A549 (cell line): ENCODE data around the gene TDRD1. TPM values are rescaled to one million over a fixed set of nuclear protein-coding genes. Genes with fewer than 3 reads are reported as not detected.

Source experiments
- ATAC-seq, 2 experiments: fragments of 200-7000 bp in 1 of 2; fragments of >200 bp in 1 of 2; cut with Nextera tagmentation in 1 of 2; cut with Tn5 transposase in 1 of 2; 3 replicates each; pipeline versions ENCODE4 v1.8.0 to v1.9.1; 2018 to 2020; ENCODE audit warnings: mild to moderate bottlenecking in 1 of 2, moderate library complexity in 1 of 2
- CTCF ChIA-PET: fragments of 300-600 bp; sonication (Branson Sonifier 250); formaldehyde crosslinking; extraction: SDS; loops from one replicate; lab custom pipeline; 2021; ENCODE audit warnings: antibody characterized with exemption, inconsistent platforms; lab: Yijun Ruan, JAX
- POLR2A ChIA-PET: fragments of 350-600 bp; formaldehyde crosslinking; extraction: SDS; loops from one replicate; lab custom pipeline; 2021; ENCODE audit warnings: antibody characterized with exemption, inconsistent platforms; lab: Yijun Ruan, JAX
- DNase-seq, 2 experiments: peaks; one replicate each; pipeline versions ENCODE4 v3.0.0 to v3.0.0-alpha.2; 2011 to 2016; ENCODE audit warnings: low read depth in 1 of 2, low spot score in 1 of 2
- FAIRE-seq: peaks from 2 replicates; lab custom pipeline; 2011; peaks lifted over from hg19 to GRCh38; lab: Jason Lieb, UNC
- H3K27ac ChIP-seq, 2 experiments: fragments of >200 bp; sonication (Bioruptor Twin); formaldehyde crosslinking; 3 replicates each; pipeline ENCODE4 v1.5.1; 2016 to 2017
- H3K4me1 ChIP-seq: fragments of >200 bp; sonication (Bioruptor Twin); formaldehyde crosslinking; 3 replicates; pipeline ENCODE4 v1.6.1; 2016
- H3K4me2 ChIP-seq: fragments of >200 bp; sonication (Bioruptor Twin); formaldehyde crosslinking; 3 replicates; pipeline ENCODE4 v1.6.1; 2016
- H3K4me3 ChIP-seq: fragments of >200 bp; sonication (Bioruptor Twin); formaldehyde crosslinking; 3 replicates; pipeline ENCODE4 v1.5.1; 2016
- H3K9me3 ChIP-seq: fragments of >200 bp; sonication (Bioruptor Twin); formaldehyde crosslinking; 3 replicates; pipeline ENCODE4 v1.6.1; 2016
- ATOH8 ChIP-seq: fragments of 250-450 bp; sonication (Bioruptor Pico); IDR thresholded peaks from 2 replicates; pipeline ENCODE4 v1.5.0; 2020; ENCODE audit warnings: low read depth, mild to moderate bottlenecking, moderate library complexity
- BCL3 ChIP-seq: fragments of >200 bp; sonication (Bioruptor Twin); formaldehyde crosslinking; IDR thresholded peaks from 3 replicates; pipeline ENCODE4 v1.6.1; 2016
- CBX2 ChIP-seq: fragments of 200-600 bp; sonication (generic); IDR thresholded peaks from 2 replicates; pipeline ENCODE4 v1.6.1; 2016; ENCODE audit warnings: low read depth, mild to moderate bottlenecking, borderline replicate concordance
- CBX8 ChIP-seq: fragments of 200-600 bp; sonication (generic); IDR thresholded peaks from 2 replicates; pipeline ENCODE4 v1.6.1; 2016
- CEBPB ChIP-seq, 2 experiments: fragments of >200 bp in 1 of 2; sonication (Bioruptor Twin) in 1 of 2; formaldehyde crosslinking in 1 of 2; IDR thresholded peaks; 2 replicates each; pipeline ENCODE4 v1.6.1; 2012 to 2016
- E2F6 ChIP-seq: IDR thresholded peaks from 2 replicates; pipeline ENCODE4 v1.6.1; 2012; ENCODE audit warnings: low read depth, borderline replicate concordance
- EHF ChIP-seq: fragments of 250-450 bp; sonication (Bioruptor Pico); IDR thresholded peaks from 2 replicates; pipeline ENCODE4 v1.5.0; 2020; ENCODE audit warnings: mild to moderate bottlenecking
- EHMT2 ChIP-seq: fragments of 200-600 bp; sonication (generic); IDR thresholded peaks from 2 replicates; pipeline ENCODE4 v1.6.1; 2016; ENCODE audit warnings: antibody characterized with exemption, low read depth, mild to moderate bottlenecking, moderate library complexity
- ELK1 ChIP-seq: fragments of 150-350 bp; IDR thresholded peaks from 2 replicates; pipeline ENCODE4 v1.6.1; 2014; ENCODE audit warnings: low read depth, mild to moderate bottlenecking, low read length
- EP300 ChIP-seq, 2 experiments: fragments of >200 bp; sonication (Bioruptor Twin); formaldehyde crosslinking; IDR thresholded peaks; 2 replicates in 1 of 2; 3 replicates in 1 of 2; pipeline ENCODE4 v1.6.1; 2016 to 2017
- FOSL2 ChIP-seq, 2 experiments: fragments of 450-650 bp in 1 of 2; fragments of >200 bp in 1 of 2; sonication (Bioruptor Twin) in 1 of 2; formaldehyde crosslinking; IDR thresholded peaks; 2 replicates each; pipeline versions ENCODE4 v1.5.0 to v1.6.1; 2016 to 2020; ENCODE audit warnings: mild to moderate bottlenecking in 1 of 2, moderate library complexity in 1 of 2
- HMGXB4 ChIP-seq: fragments of 250-450 bp; sonication (Bioruptor Pico); IDR thresholded peaks from 2 replicates; pipeline ENCODE4 v1.5.0; 2021; ENCODE audit warnings: mild to moderate bottlenecking, moderate library complexity, borderline replicate concordance
- HOXB13 ChIP-seq: fragments of 250-450 bp; sonication (Bioruptor Pico); IDR thresholded peaks from 2 replicates; pipeline ENCODE4 v1.5.0; 2020; ENCODE audit warnings: low read depth, mild to moderate bottlenecking, moderate library complexity
- MAFK ChIP-seq: fragments of 450-650 bp; IDR thresholded peaks from 2 replicates; pipeline ENCODE4 v1.6.1; 2014; ENCODE audit not compliant: partially characterized antibody
- MAX ChIP-seq: IDR thresholded peaks from 2 replicates; pipeline ENCODE4 v1.6.1; 2012
- MAZ ChIP-seq: fragments of 150-350 bp; IDR thresholded peaks from 2 replicates; pipeline ENCODE4 v1.6.1; 2014; ENCODE audit warnings: antibody characterized with exemption, low read depth, low read length, borderline replicate concordance
- MYC ChIP-seq: IDR thresholded peaks from 2 replicates; pipeline ENCODE4 v1.6.1; 2012; ENCODE audit warnings: mild to moderate bottlenecking, inconsistent platforms, low read length, improper control_type of control experiment, borderline replicate concordance
- NPAS2 ChIP-seq: fragments of 250-450 bp; sonication (Bioruptor Pico); IDR thresholded peaks from 2 replicates; pipeline ENCODE4 v1.8.0; 2022; ENCODE audit warnings: mild to moderate bottlenecking, moderate library complexity, borderline replicate concordance
- NR3C1 ChIP-seq: fragments of >200 bp; sonication (Bioruptor Twin); formaldehyde crosslinking; IDR thresholded peaks from 3 replicates; pipeline ENCODE4 v1.6.1; 2017
- RARB ChIP-seq: fragments of 250-450 bp; sonication (Bioruptor Pico); IDR thresholded peaks from 2 replicates; pipeline ENCODE4 v1.8.0; 2021; ENCODE audit warnings: mild to moderate bottlenecking, moderate library complexity
- RCOR1 ChIP-seq: fragments of 150-350 bp; IDR thresholded peaks from 2 replicates; pipeline ENCODE4 v1.6.1; 2014; ENCODE audit warnings: antibody characterized with exemption, low read length, low read depth
- SREBF2 ChIP-seq: fragments of 450-650 bp; IDR thresholded peaks from 2 replicates; pipeline ENCODE4 v1.6.1; 2014; ENCODE audit warnings: mild to moderate bottlenecking, moderate library complexity
- USF2 ChIP-seq: fragments of 450-650 bp; IDR thresholded peaks from 2 replicates; pipeline ENCODE4 v1.6.1; 2014; ENCODE audit warnings: antibody characterized with exemption
- ZC3H11A ChIP-seq: fragments of 450-650 bp; IDR thresholded peaks from 2 replicates; pipeline ENCODE4 v1.6.1; 2014; ENCODE audit warnings: antibody characterized with exemption, mild to moderate bottlenecking
- ZFP36 ChIP-seq: fragments of 450-650 bp; IDR thresholded peaks from 2 replicates; pipeline ENCODE4 v1.6.1; 2014; ENCODE audit warnings: borderline replicate concordance; ENCODE audit not compliant: partially characterized antibody
- WGBS: methylation state at CpG from one replicate; pipeline ENCODE4 v1.1.6; 2017; ENCODE audit errors: missing lambda C conversion rate; 5-methylcytosine and 5-hydroxymethylcytosine counted together
- polyA plus RNA-seq, 4 experiments: library from polyadenylated mRNA; depleted of rRNA in 3 of 4; stranded (reverse); fragments of >200 nt; fragmentation: RNase III in 1 of 4; extraction: RNeasy Plus Mini Kit Qiagen cat#74134 plus additional on column Dnase treatment in 1 of 4; gene quantifications; 2 replicates in 3 of 4; 3 replicates in 1 of 4; pipeline ENCODE4 v1.2.3, GENCODE V29; 2011 to 2017

TDRD1 gene
- polyA plus RNA-seq, 2 of the 4 experiments (the other 2 are of a cell fraction): not detected

GRCh38 chr10:114252883-114253282, 73.7 kb downstream of the TDRD1 start:
- Histone ChIP-seq H3K27ac (no peak overlapping the region), H3K4me1 (no peaks in the 10 kb centered on the region), H3K4me3 (no peak overlapping the region), H3K4me2 (no peak overlapping the region), H3K9me3 (no peaks in the 10 kb centered on the region)
- POLR2A ChIA-PET: no interaction called here
- no peak for DNase-seq
- TF ChIP-seq RCOR1: no peak
- TF ChIP-seq CBX2: no peak
- no peak for TF ChIP-seq ATOH8 (CRISPR knock-in tag)
- TF ChIP-seq CBX8: no peak
- no peak for TF ChIP-seq RARB
- TF ChIP-seq EHF: no peak
- no peak for TF ChIP-seq NPAS2
- TF ChIP-seq ZC3H11A: no peak
- TF ChIP-seq FOSL2 (IDR thresholded peaks at IDR 0.05): no peak
- no peak for TF ChIP-seq FOSL2 (CRISPR knock-in tag; IDR thresholded peaks at IDR 0.05)
- TF ChIP-seq EHMT2: no peak
- TF ChIP-seq NR3C1: no peak
- CTCF ChIA-PET: interaction anchor here (1.5 to 1.6 kb wide), 2 partner anchors 11 to 13 kb away, joined by 4 read pairs; no protein-coding TSS in a partner anchor
- no peak for FAIRE-seq
- WGBS: 87% methylated on average over 3 of the region's 7 CpGs
- peak in 1 of 2 experiments; percentile 47; a peak in 3 of 6 replicates for ATAC-seq

GRCh38 chr10:114255227-114255626, 76.1 kb downstream of the TDRD1 start:
- 77% methylated on average over 1 of the region's 1 CpG for WGBS
- FAIRE-seq: no peak
- Histone ChIP-seq H3K27ac (no peak overlapping the region), H3K4me2 (no peak overlapping the region), H3K4me3 (no peak overlapping the region), H3K4me1 (no peaks in the 10 kb centered on the region), H3K9me3 (no peaks in the 10 kb centered on the region)
- no peak for DNase-seq
- ATAC-seq: no peak
- CTCF ChIA-PET: interaction anchor here (0.6 to 0.9 kb wide), 4 partner anchors 10 to 182 kb away, joined by 3 read pairs; no protein-coding TSS in a partner anchor
- POLR2A ChIA-PET: no interaction called here
- no peak for TF ChIP-seq SREBF2
- TF ChIP-seq HOXB13 (CRISPR knock-in tag): no peak
- no peak for TF ChIP-seq CEBPB (IDR thresholded peaks at IDR 0.05)
- TF ChIP-seq ZFP36: no peak
- TF ChIP-seq RCOR1: no peak
- TF ChIP-seq MYC: no peak
- TF ChIP-seq CBX2: no peak
- TF ChIP-seq MAZ: no peak
- no peak for TF ChIP-seq EP300 (IDR thresholded peaks at IDR 0.05)
- no peak for TF ChIP-seq MAFK
- TF ChIP-seq USF2: no peak
- TF ChIP-seq E2F6: no peak
- TF ChIP-seq BCL3: no peak
- TF ChIP-seq HMGXB4 (CRISPR knock-in tag): no peak
- no peak for TF ChIP-seq ELK1
- no peak for TF ChIP-seq MAX
